Kidney capillary endothelial cell (primary cell): ENCODE data around the gene SMARCA4.
"Not testable (repeated sequence)": the region's sequence is repeated elsewhere in the genome, so short reads cannot be mapped to it uniquely, and the experiment has no call there.

Experiments used
- DNase-seq: peaks from one replicate; pipeline ENCODE4 v3.0.0-alpha.2; 2018; ENCODE audit warnings: low spot score

Gene SMARCA4

DNA sequence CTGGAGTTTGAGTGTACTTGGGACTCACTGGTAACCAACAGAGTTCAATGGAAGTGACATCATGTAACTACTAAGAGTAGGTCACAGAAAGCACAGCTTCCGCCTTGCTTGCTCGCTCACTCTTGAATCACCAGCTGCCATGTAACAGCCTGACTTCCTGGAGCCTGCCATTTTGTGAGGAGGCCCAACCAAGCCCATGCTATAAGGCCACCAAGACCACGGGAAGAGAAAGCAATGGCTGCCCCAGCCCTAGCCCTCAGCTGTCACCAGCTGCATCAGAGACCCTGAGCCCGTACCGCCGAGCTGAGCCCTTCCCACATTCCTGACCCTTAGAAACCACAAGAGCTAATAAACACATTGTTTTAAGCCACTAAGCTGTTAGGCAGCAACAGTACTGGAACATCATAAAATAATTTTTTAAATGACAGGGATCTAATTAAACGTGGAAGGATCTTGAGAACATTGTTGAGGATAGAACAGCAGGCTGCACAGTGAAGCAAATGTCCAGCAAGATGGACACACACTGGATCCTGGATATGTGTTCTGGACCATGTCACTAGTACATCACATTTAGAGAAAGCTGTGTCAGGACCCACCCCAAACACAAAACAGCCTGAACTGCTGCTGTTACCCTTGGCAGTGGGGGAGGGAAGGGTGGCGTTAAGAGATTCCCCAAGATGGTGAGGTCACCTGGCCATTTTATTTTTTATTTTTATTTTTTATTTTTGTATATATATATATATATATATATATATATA lies 106.7 kb downstream of the SMARCA4 start:
- DNase-seq: peak; percentile 40

DNA sequence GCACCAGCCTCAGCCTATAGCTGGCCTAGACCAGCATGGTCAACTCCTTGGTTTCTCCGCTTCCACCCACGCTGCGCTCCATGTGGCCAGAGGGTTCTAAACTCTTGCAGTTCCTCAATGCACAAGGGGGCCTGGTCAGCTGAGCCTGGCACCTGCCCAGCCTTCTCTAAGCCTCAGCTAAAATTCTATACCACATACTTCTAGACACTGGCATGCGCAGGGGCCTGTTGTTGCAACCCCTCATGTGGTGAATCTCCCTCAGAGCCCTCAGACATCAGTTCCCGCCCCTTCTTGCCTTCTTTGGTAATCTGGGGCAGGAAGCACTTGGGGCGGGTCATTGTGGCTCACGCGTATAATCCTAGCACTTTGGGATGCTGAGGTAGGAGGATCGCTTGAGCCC lies 108.7 kb downstream of the SMARCA4 start:
- DNase-seq: no peak

GRCh38 chr19:11070123-11070522 lies 109.3 kb downstream of the SMARCA4 start:
- no peak for DNase-seq

DNA sequence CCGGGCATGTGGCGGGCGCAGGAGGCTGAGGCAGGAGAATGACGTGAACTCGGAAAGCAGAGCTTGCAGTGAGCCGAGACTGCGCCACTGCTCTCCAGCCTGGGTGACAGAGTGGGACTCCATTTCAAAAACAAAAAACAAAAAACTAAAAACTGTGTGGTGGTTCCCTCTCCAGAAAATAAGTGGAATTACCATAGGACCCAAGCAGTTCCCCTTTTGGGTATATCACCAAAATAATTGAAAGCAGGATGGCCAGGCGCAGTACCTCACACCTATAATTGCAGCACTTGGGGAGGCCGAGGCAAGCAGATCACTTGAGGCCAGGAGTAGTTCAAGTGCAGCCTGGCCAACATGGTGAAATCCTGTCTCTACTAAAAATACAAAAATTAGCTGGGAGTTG lies 112.7 kb downstream of the SMARCA4 start:
- DNase-seq: no peak

GRCh38 chr19:11076792-11077191 lies 116.0 kb downstream of the SMARCA4 start:
- not testable (repeated sequence) for DNase-seq

- DNase-seq: no peak
These were observed 118.1 kb downstream of the SMARCA4 start for GRCh38 chr19:11078893-11079292.

DNA sequence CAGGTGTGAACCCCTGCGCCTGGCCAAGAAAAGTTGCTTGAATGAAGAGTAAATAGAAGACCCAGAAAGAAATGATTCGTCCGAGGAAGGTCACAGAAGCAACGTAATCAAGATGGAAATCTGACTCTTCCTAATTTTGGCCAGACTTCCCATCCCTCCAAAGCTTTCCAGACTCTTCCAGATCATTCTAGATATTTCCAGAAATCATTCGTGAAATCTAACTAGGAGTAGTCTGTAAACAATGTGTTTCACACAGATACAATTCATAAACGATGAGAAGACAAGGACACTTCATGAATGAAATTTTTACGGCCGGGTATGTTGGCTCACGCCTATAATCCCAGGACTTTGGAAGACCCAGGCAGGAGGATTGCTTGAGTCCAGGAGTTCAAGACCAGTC lies 119.2 kb downstream of the SMARCA4 start:
- no peak for DNase-seq

GRCh38 chr19:11087870-11088505 lies 127.2 kb downstream of the SMARCA4 start:
- DNase-seq: no peak

- no peak for DNase-seq
These were observed 127.8 kb downstream of the SMARCA4 start for GRCh38 chr19:11088506-11089253.

GRCh38 chr19:11089254-11090013 lies 128.6 kb downstream of the SMARCA4 start, which contains the start of gene LDLR:
TSS of gene LDLR (plus strand) at chr19:11089463. CDS start at chr19:11089549, 86 bp downstream.
- peak; percentile 90 for DNase-seq

- not testable (repeated sequence) for DNase-seq
These were observed 129.1 kb downstream of the SMARCA4 start for GRCh38 chr19:11090014-11090263.

DNA sequence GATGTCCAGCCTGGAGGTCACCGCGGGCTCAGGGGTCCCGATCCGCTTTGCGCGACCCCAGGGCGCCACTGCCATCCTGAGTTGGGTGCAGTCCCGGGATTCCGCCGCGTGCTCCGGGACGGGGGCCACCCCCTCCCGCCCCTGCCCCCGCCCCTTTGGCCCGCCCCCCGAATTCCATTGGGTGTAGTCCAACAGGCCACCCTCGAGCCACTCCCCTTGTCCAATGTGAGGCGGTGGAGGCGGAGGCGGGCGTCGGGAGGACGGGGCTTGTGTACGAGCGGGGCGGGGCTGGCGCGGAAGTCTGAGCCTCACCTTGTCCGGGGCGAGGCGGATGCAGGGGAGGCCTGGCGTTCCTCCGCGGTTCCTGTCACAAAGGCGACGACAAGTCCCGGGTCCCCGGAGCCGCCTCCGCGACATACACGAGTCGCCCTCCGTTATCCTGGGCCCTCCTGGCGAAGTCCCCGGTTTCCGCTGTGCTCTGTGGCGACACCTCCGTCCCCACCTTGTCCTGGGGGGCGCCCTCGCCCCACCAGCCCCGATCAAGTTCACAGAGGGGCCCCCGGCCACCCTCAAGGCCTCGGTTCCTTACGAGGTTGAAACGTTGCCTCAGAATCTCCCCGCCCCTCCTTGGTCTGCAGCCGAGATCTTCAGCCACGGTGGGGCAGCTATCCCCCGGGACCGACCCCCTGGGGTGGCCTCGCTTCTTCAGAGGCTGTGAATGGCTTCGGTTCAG lies 129.6 kb downstream of the SMARCA4 start:
- DNase-seq: peak; percentile 94

GRCh38 chr19:11090997-11091702 lies 130.3 kb downstream of the SMARCA4 start:
- no peak for DNase-seq

GRCh38 chr19:11091703-11092153 lies 130.9 kb downstream of the SMARCA4 start:
- DNase-seq: peak; percentile 87

GRCh38 chr19:11092181-11092538 lies 131.3 kb downstream of the SMARCA4 start:
- DNase-seq: peak; percentile 78

- no peak for DNase-seq
These were observed 132.9 kb downstream of the SMARCA4 start for GRCh38 chr19:11093689-11094238.

DNA sequence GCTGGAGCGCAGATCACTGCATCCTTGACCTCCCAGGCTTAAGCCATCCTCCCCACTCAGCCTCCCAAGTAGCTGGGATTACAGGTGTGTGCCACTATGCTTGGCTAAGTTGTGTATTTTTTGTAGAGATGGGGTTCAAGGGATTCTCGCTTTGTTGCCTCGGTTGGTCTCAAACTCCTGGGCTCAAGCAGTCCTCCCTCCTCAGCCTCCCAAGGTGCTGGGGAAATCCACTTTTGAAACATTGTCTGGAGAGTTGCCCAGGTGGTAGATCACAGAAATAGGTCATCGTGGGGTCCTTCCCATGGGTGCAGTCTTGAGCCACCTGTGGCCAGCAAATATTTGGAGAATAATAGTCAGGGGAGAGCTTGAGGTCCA lies 133.7 kb downstream of the SMARCA4 start:
- DNase-seq: no peak

GRCh38 chr19:11096210-11096841 lies 135.5 kb downstream of the SMARCA4 start:
- peak; percentile 21 for DNase-seq

GRCh38 chr19:11097367-11097766 lies 136.5 kb downstream of the SMARCA4 start:
- DNase-seq: not testable (repeated sequence)

- no peak for DNase-seq
These were observed 137.5 kb downstream of the SMARCA4 start for GRCh38 chr19:11098327-11098726.
